Endothelial cell (in vitro differentiated cells): ENCODE results near the gene GRM4. TPM values are rescaled to one million over a fixed set of nuclear protein-coding genes. Genes with fewer than 3 reads are reported as not detected.
A peak's percentile ranks its signal among the peaks of the same experiment; 100 is the strongest.
"Not testable (repeated sequence)": the region's sequence is repeated elsewhere in the genome, so short reads cannot be mapped to it uniquely, and the experiment has no call there.

Experiments used
- DNase-seq: peaks from one replicate; pipeline ENCODE4 v3.0.0; 2021; ENCODE audit warnings: low spot score
- H3K27ac Mint-ChIP-seq: one replicate; pipeline ENCODE4 v1.8.0; 2021; ENCODE audit warnings: mixed read lengths, inconsistent platforms; ENCODE audit not compliant: unreplicated experiment
- H3K27me3 Mint-ChIP-seq: one replicate; pipeline ENCODE4 v1.8.0; 2021; ENCODE audit warnings: mild to moderate bottlenecking, moderate library complexity, mixed read lengths, inconsistent platforms; ENCODE audit not compliant: unreplicated experiment
- H3K36me3 Mint-ChIP-seq: one replicate; pipeline ENCODE4 v1.8.0; 2021; ENCODE audit warnings: mild to moderate bottlenecking, low read depth, mixed read lengths, inconsistent platforms; ENCODE audit not compliant: unreplicated experiment
- H3K4me1 Mint-ChIP-seq: one replicate; pipeline ENCODE4 v1.8.0; 2021; ENCODE audit warnings: mild to moderate bottlenecking, mixed read lengths, inconsistent platforms; ENCODE audit not compliant: unreplicated experiment
- H3K4me3 Mint-ChIP-seq: one replicate; pipeline ENCODE4 v1.8.0; 2021; ENCODE audit warnings: mild to moderate bottlenecking, mixed read lengths, inconsistent platforms; ENCODE audit not compliant: unreplicated experiment
- H3K9me3 Mint-ChIP-seq: one replicate; pipeline ENCODE4 v1.8.0; 2021; ENCODE audit warnings: mixed read lengths, inconsistent platforms; ENCODE audit not compliant: unreplicated experiment
- long read RNA-seq: library from polyadenylated mRNA; unstranded; transcript quantifications from one replicate; pipeline ENCODE4 v2.0.0, GENCODE V29; 2020; ENCODE audit not compliant: unreplicated experiment
- total RNA-seq: library from RNA; stranded (reverse); fragmentation: NEBNext Ultra II Directional; extraction: Animal tissue kit (Norgen Biotek cat#: 25700); gene quantifications from one replicate; pipeline ENCODE4 v1.2.1, GENCODE V29; 2021; ENCODE audit not compliant: unreplicated experiment
- TF ChIP-seq, protein P1 (sequence below): fragments of 200-600 bp; sonication (generic); IDR thresholded peaks from one replicate; pipeline ENCODE4 v1.5.0; 2021; ENCODE audit warnings: antibody characterized with exemption; ENCODE audit not compliant: unreplicated experiment

The GRM4 gene
- 2.6 TPM for total RNA-seq
- long read RNA-seq: 0 reads

DNA sequence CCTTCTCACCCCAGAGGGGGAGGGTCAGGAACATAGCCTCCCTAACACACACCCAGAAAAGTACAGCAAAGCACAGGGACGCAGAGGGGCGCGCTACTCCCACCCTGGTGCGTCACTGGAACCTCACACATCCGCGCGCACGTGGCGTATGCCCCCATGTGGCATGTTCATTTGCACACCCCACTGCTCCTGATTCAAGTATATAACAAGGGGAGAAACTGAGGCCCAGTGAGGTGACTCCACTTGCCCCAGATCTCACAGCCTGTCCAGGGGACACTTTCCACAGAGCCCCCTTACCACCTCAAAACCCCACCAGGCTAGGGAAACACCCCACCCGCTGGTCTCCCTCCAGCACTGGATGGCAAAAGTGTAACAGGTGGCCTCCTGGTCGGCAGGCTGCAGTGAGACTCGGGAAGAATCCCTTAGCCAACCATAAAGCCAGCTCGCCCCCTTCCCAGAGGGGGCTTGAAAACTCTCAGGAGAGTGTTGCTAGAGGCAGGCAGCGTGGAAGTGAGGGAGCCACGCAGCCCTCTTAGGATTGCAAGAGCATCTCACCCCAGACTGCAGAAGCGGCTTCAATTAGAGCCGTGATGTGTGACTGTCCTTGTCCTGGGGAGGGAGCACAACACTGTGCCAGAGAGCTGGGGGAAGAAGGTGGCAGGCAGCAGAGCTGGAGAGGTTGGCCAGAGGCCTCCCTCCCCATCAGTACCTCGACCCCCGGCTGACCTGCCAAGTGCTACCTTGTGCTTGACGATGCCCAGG is at the start of gene GRM4:
GRM4 (minus strand) TSS at position 67 of the 762 bp plus-strand sequence. CDS start 12,591 bp downstream, outside the sequence.
- H3K36me3 Mint-ChIP-seq: no peaks in the 10 kb centered on the region

DNA sequence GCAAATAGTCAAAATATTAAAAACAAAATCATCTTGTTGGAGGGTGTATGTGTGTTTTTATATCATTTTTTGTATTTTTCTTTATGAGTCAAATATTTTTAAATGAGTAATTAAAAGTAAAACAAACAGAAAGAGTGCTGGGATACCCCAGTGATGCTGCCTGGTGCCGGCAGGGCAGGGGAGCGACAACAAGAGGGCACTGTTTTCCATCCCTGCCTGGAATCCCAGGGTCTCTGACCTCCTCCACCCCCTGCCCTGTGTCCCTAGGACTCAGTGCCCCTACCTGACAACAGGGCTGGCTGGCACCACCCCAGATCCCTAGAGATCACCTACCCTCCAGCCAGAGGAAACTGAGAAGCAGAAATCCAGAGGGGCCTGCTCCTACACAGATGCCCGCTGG is 48.9 kb upstream of the GRM4 start:
- no peak overlapping the region for H3K4me3 Mint-ChIP-seq
- H3K9me3 Mint-ChIP-seq: no peaks in the 10 kb centered on the region
- DNase-seq: no peak
- no peaks in the 10 kb centered on the region for H3K27me3 Mint-ChIP-seq
- H3K4me1 Mint-ChIP-seq: no peaks in the 10 kb centered on the region
- TF ChIP-seq, protein P1, sequence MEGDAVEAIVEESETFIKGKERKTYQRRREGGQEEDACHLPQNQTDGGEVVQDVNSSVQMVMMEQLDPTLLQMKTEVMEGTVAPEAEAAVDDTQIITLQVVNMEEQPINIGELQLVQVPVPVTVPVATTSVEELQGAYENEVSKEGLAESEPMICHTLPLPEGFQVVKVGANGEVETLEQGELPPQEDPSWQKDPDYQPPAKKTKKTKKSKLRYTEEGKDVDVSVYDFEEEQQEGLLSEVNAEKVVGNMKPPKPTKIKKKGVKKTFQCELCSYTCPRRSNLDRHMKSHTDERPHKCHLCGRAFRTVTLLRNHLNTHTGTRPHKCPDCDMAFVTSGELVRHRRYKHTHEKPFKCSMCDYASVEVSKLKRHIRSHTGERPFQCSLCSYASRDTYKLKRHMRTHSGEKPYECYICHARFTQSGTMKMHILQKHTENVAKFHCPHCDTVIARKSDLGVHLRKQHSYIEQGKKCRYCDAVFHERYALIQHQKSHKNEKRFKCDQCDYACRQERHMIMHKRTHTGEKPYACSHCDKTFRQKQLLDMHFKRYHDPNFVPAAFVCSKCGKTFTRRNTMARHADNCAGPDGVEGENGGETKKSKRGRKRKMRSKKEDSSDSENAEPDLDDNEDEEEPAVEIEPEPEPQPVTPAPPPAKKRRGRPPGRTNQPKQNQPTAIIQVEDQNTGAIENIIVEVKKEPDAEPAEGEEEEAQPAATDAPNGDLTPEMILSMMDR: no peak
- H3K36me3 Mint-ChIP-seq: no peaks in the 10 kb centered on the region
- no peak overlapping the region for H3K27ac Mint-ChIP-seq

More for the DNA sequence above, at the start of gene GRM4:
- TF ChIP-seq, protein P1: no peak
- Mint-ChIP-seq H3K4me1 (peaks cover 7% of the 10 kb centered on the region), H3K27ac (no peak within 1 kb of the TSS), H3K27me3 (peaks cover 21% of the 10 kb centered on the region), H3K4me3 (peak within 1 kb of the TSS; percentile 51), H3K9me3 (no peaks in the 10 kb centered on the region)
- DNase-seq: no peak

DNA sequence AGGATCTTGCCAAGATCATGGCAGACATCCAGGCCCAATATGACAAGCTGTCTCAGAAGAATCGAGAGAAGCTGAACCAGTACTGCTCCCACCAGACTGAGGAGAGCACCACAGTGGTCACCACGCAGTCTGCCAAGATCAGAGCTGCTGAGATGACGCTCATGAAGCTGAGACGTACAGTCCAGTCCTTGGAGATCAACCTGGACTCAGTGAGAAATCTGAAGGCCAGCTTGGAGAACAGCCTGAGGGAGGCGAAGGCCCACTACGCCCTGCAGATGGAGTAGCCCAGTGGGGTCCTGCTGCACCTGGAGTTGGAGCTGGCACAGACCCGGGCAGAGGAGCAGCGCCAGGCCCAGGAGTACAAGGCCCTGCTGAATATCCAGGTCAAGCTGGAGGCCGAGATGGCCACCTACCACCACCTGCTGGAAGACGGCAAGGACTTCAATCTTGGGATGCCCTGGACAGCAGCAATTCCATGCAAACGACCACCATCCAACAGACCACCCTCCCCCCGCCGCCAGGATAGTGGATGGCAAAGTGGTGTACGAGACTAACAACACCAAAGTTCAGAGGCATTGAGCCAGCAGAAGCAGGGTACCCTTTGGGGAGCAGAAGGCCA is 44.7 kb upstream of the GRM4 start:
- Mint-ChIP-seq H3K36me3 (no peaks in the 10 kb centered on the region), H3K4me3 (no peak overlapping the region), H3K27me3 (no peaks in the 10 kb centered on the region), H3K9me3 (no peaks in the 10 kb centered on the region), H3K4me1 (no peaks in the 10 kb centered on the region), H3K27ac (no peak overlapping the region)
- TF ChIP-seq, protein P1: no peak
- DNase-seq: peak; percentile 21

DNA sequence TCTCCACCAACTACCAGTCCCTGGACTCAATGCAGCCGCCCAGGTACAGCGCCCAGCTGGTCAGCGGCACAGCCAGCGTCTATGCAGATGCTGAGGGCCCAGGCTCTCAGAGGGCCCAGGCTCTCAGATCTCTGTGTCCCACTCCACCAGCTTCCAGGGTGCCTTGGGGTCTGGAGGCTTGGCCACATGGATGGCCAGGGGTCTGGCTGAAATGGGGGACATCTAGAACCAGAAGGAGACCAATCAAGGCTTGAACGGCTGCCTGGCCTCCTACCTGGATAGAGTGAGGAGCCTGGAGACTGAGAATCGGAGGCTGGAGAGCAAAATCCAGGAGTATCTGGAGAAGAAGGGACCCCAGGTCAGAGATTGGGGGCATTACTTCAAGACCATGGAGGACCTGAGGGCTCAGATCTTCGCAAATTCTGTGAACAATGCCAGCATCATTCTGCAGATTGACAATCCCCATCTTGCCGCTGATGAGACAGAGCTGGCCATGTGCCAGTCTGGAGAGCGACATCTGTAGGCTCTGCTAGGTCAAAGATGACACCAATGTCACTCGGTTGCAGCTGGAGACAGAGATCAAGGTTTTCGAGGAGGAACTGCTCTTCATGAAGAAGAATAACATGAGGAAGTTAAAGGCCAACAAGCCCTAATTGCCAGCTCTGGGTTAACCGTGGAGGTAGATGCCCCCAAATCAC is 44.1 kb upstream of the GRM4 start:
- H3K4me1 Mint-ChIP-seq: no peaks in the 10 kb centered on the region
- H3K27ac Mint-ChIP-seq: no peak overlapping the region
- H3K27me3 Mint-ChIP-seq: no peaks in the 10 kb centered on the region
- H3K36me3 Mint-ChIP-seq: no peaks in the 10 kb centered on the region
- no peaks in the 10 kb centered on the region for H3K9me3 Mint-ChIP-seq
- no peak overlapping the region for H3K4me3 Mint-ChIP-seq
- TF ChIP-seq, protein P1: no peak
- DNase-seq: no peak

DNA sequence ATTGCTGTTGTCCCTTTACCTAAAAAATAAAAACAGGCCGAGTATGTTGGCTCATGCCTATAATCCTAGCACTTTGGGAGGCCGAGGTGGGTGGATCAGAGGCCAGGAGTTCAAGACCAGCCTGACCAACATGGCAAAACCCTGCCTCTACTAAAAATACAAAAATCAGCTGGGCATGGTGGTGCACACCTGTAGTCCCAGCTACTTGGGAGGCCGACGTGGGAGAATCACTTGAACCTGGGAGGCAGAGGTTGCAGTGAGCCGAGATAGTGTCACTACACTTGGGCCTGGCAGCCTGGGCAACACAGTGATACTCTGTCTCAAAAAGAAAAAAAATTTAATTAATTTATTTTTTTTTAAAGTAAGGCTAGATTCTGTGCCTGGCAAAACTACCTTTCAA is 38.8 kb upstream of the GRM4 start:
- not testable (repeated sequence) for H3K4me3 Mint-ChIP-seq, H3K27ac Mint-ChIP-seq, H3K27me3 Mint-ChIP-seq, H3K9me3 Mint-ChIP-seq, DNase-seq, H3K36me3 Mint-ChIP-seq, H3K4me1 Mint-ChIP-seq
